ENCODE results near the gene USP47.

- TF ChIP-seq CSDC2 (CRISPR knock-in tag; IDR thresholded peaks at IDR 0.05) (no peak), PATZ1 (CRISPR knock-in tag; IDR thresholded peaks at IDR 0.05; ENCODE audit: borderline replicate concordance) (no peak), ISL1 (CRISPR knock-in tag; IDR thresholded peaks at IDR 0.05) (no peak), ZFP30 (CRISPR knock-in tag; IDR thresholded peaks at IDR 0.05) (no peak), TCF4 (CRISPR knock-in tag; IDR thresholded peaks at IDR 0.05; ENCODE audit: borderline replicate concordance) (no peak), RARB (CRISPR knock-in tag; IDR thresholded peaks at IDR 0.05) (no peak), ZC3H10 (CRISPR knock-in tag; IDR thresholded peaks at IDR 0.05) (no peak), OSR1 (CRISPR knock-in tag; IDR thresholded peaks at IDR 0.05) (no peak), CREB5 (CRISPR knock-in tag; IDR thresholded peaks at IDR 0.05; ENCODE audit: low read depth) (no peak), ZNF565 (CRISPR knock-in tag; conservative IDR thresholded peaks at IDR 0.05; ENCODE audit: low read depth) (no peak)
These were observed 150.8 kb downstream of the USP47 start for GRCh38 chr11:11992257-11993212.

Measured in SK-N-SH treated with all-trans-retinoic acid at 6 μM for 48 hours (cell line).